ENCODE data around the gene INMT. TPM values are rescaled to one million over a fixed set of nuclear protein-coding genes. Genes with fewer than 3 reads are reported as not detected.

Gene INMT
- total and polyA plus RNA-seq, 2 of the 13 experiments (the other 11 are each of a cell fraction or from before 2014, with no cell fraction given), result not detected

GRCh38 chr7:30706908-30707307 is 45.0 kb upstream of the INMT start:
- POLR2A ChIA-PET, result no interaction called here
- DNase-seq (ENCODE audit: low spot score), result no peak
- Histone ChIP-seq H3K4me1 (ENCODE audit: insufficient read depth, low read length) (0 out of 2 replicates have a peak, but pooled peaks cover 7% of the 10 kb centered on the region), H3K27ac (ENCODE audit: extremely low read length, insufficient read depth, low read length) (no peak overlapping the region), H3K27me3 (ENCODE audit: control insufficient read depth in 1 of 2, insufficient read depth in 2 of 2, low read length in 2 of 2) (peaks cover 4 to 8% of the 10 kb centered on the region in 2 experiments; a peak in 3 of 5 replicates), H3K4me3 (replicated peaks in 1 of 3; ENCODE audit: insufficient read depth in 1 of 3, low read depth in 2 of 3, low read length in 3 of 3) (no peak overlapping the region), H2AFZ (ENCODE audit: low read length) (no peak overlapping the region), H3K79me2 (ENCODE audit: insufficient read depth, low read length) (no peaks in the 10 kb centered on the region), H3K36me3 (replicated peaks in 1 of 2; ENCODE audit: control insufficient read depth in 1 of 2, insufficient read depth in 2 of 2, low read length in 2 of 2) (no peaks in the 10 kb centered on the region), H3K4me2 (ENCODE audit: low read depth, low read length) (no peak overlapping the region), H3K9me3 (ENCODE audit: low read length) (no peaks in the 10 kb centered on the region), H4K20me1 (ENCODE audit: insufficient read depth, low read length) (no peaks in the 10 kb centered on the region), H3K9ac (ENCODE audit: insufficient read depth, low read depth, low read length) (no peak overlapping the region)
- no peak for FAIRE-seq
- intact Hi-C loops (cut with micrococcal nuclease; ENCODE audit: unreplicated experiment), result no loop called here
- ATAC-seq, result no peak
- CTCF ChIA-PET (ENCODE audit: low intra/inter-chr PET ratio, low total read pairs), result no interaction called here
- WGBS (ENCODE audit: low lambda C conversion rate), result 32% methylated on average over 5 of the region's 6 CpGs
- in situ Hi-C loops (cut with HindIII; ENCODE audit: extremely low pct_ligation_motif_present, low pct_unique_long_range_greater_than_20kb), result no loop called here
- BruUV-seq (replicated peaks), result no TSS peak
- TF ChIP-seq GZF1 (CRISPR knock-in tag; IDR thresholded peaks at IDR 0.05), result no peak
- no peak for TF ChIP-seq HOXD1 (CRISPR knock-in tag; IDR thresholded peaks at IDR 0.05)
- no peak for TF ChIP-seq ZNF7 (CRISPR knock-in tag; IDR thresholded peaks at IDR 0.05)
- no peak for TF ChIP-seq TBL1XR1 (IDR thresholded peaks at IDR 0.05; ENCODE audit: borderline replicate concordance, low read length, partially characterized antibody)
- no peak for TF ChIP-seq ZNF562 (CRISPR knock-in tag; IDR thresholded peaks at IDR 0.05; ENCODE audit: borderline replicate concordance)
- TF ChIP-seq XRCC5 (optimal IDR thresholded peaks at IDR 0.05; ENCODE audit: low read length), result no peak
- TF ChIP-seq KDM6A (CRISPR knock-in tag; IDR thresholded peaks at IDR 0.05; ENCODE audit: low read depth), result no peak
- no peak for TF ChIP-seq ZNF883 (CRISPR knock-in tag; IDR thresholded peaks at IDR 0.05; ENCODE audit: not compliant biosample characterization)
- no peak for TF ChIP-seq HMGXB3 (CRISPR knock-in tag; IDR thresholded peaks at IDR 0.05; ENCODE audit: borderline replicate concordance)
- no peak for TF ChIP-seq ZSCAN22 (CRISPR knock-in tag; IDR thresholded peaks at IDR 0.05)
- no peak for TF ChIP-seq TP53 (CRISPR knock-in tag; conservative IDR thresholded peaks at IDR 0.05)
